ENCODE measurements around the gene MYO1C. TPM values are rescaled to one million over a fixed set of nuclear protein-coding genes. Genes with fewer than 3 reads are reported as not detected.

The MYO1C gene
- total and polyA plus RNA-seq, 9 of the 15 experiments (the other 6 are each of a cell fraction or from before 2014, with no cell fraction given), result 0.46 to 32.5 (median 11.6) TPM

DNA sequence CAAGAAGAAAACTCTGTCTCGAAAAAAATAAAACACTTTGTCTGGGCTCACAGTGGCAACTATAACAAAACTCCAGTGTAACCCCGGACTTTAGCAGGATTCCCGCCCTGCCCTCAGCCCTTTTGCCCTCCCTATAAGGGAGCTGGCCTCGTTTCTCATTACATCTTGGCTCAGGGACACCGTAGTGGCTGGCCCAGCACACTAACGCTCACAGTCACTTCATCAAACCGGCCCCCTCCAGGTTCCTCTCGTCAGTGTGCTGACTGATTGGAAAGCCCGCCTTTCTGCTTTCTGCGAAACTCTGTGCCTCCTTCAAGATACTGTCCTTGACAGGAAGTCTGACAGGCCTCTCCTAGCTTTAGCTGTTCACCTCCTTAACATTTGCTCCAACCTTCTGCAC, 11.2 kb upstream of the MYO1C start:
- Histone ChIP-seq H3K79me2 (ENCODE audit: control insufficient read depth, insufficient read depth, low read length) (no peaks in the 10 kb centered on the region), H3K4me1 (replicated peaks in 1 of 2; ENCODE audit: control insufficient read depth in 2 of 2, insufficient read depth in 2 of 2, low read length in 2 of 2) (no peaks in the 10 kb centered on the region), H4K20me1 (replicated peaks; ENCODE audit: control insufficient read depth, insufficient read depth, low read length) (no peaks in the 10 kb centered on the region), H3K4me2 (ENCODE audit: insufficient read depth, low read length) (no peak overlapping the region), H3K9me3 (replicated peaks; ENCODE audit: control insufficient read depth, insufficient read depth, low read depth, low read length) (no peaks in the 10 kb centered on the region), H3K9me1 (ENCODE audit: control insufficient read depth, insufficient read depth, low read length) (no peaks in the 10 kb centered on the region), H3K27me3 (ENCODE audit: control insufficient read depth in 2 of 2, insufficient read depth in 2 of 2, low read length in 2 of 2) (no peaks in the 10 kb centered on the region), H3K4me3 (no peak overlapping the region), H3K9ac (ENCODE audit: insufficient read depth in 1 of 2, low read depth in 2 of 2, low read length in 2 of 2) (no peak overlapping the region), H3K36me3 (ENCODE audit: control insufficient read depth, insufficient read depth, low read length) (no peaks in the 10 kb centered on the region), H2AFZ (ENCODE audit: low read depth, low read length) (no peak overlapping the region), H3K27ac (ENCODE audit: extremely low read depth, low read depth, low read length) (no peak overlapping the region)
- in situ Hi-C loops (cut with MboI) (no loop called here), intact Hi-C loops (cut with micrococcal nuclease) (no loop called here)
- 63% methylated on average over 10 of the region's 10 CpGs for WGBS (ENCODE audit: insufficient coverage, low coverage, missing lambda C conversion rate)
- CTCF ChIA-PET (ENCODE audit: low intra/inter-chr PET ratio), result no interaction called here
- ATAC-seq, result no peak
- TF ChIP-seq NR1H2 (CRISPR knock-in tag; IDR thresholded peaks at IDR 0.05), result no peak
- TF ChIP-seq CHD2 (IDR thresholded peaks at IDR 0.05; ENCODE audit: low read depth, low read length), result no peak
- TF ChIP-seq ATF7 (IDR thresholded peaks at IDR 0.05), result no peak
- TF ChIP-seq KAT7 (CRISPR knock-in tag; IDR thresholded peaks at IDR 0.05; ENCODE audit: borderline replicate concordance), result no peak
- POLR2A ChIA-PET, result no interaction called here
- DNase-seq (ENCODE audit: extremely low read depth in 1 of 4, low spot score in 3 of 4), result no peak
- no peak for FAIRE-seq
- BruUV-seq (replicated peaks), result no TSS peak

DNA sequence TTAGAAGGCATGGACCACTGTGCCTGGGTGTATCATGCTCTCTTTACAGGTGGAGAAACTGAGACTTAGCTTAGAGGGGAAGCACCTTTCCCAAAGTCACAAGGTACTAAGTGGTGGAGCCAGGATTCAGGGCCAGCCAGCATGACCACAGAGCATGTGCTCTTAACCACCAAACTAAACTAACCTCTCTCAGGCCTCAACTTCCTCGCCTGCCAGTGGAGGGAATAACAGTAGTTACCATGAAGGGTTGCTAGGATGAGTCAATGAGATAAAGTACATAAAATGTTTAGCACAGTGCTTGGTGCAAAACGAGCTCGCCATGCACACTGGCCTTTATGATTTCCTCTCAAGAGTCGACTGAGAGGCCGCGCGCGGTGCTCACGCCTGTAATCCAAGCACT, 6.4 kb upstream of the MYO1C start:
- Histone ChIP-seq H2AFZ (ENCODE audit: low read depth, low read length) (no peak overlapping the region), H3K27ac (ENCODE audit: extremely low read depth, low read depth, low read length) (no peak overlapping the region), H3K4me2 (ENCODE audit: insufficient read depth, low read length) (no peak overlapping the region), H3K4me1 (replicated peaks in 1 of 2; ENCODE audit: control insufficient read depth in 2 of 2, insufficient read depth in 2 of 2, low read length in 2 of 2) (peaks cover 0 to 8% of the 10 kb centered on the region in 2 experiments; a peak in 2 of 5 replicates), H3K9me1 (ENCODE audit: control insufficient read depth, insufficient read depth, low read length) (no peaks in the 10 kb centered on the region), H3K79me2 (ENCODE audit: control insufficient read depth, insufficient read depth, low read length) (no peaks in the 10 kb centered on the region), H3K4me3 (no peak overlapping the region), H4K20me1 (replicated peaks; ENCODE audit: control insufficient read depth, insufficient read depth, low read length) (no peaks in the 10 kb centered on the region), H3K36me3 (ENCODE audit: control insufficient read depth, insufficient read depth, low read length) (no peaks in the 10 kb centered on the region), H3K9me3 (replicated peaks; ENCODE audit: control insufficient read depth, insufficient read depth, low read depth, low read length) (no peaks in the 10 kb centered on the region), H3K9ac (ENCODE audit: insufficient read depth in 1 of 2, low read depth in 2 of 2, low read length in 2 of 2) (no peak overlapping the region), H3K27me3 (ENCODE audit: control insufficient read depth in 2 of 2, insufficient read depth in 2 of 2, low read length in 2 of 2) (no peaks in the 10 kb centered on the region)
- ChIA-PET POLR2A (interaction anchor here (1.5 kb wide), 1 partner anchor 11 kb away, joined by 5 read pairs; no protein-coding TSS in a partner anchor), CTCF (ENCODE audit: low intra/inter-chr PET ratio) (no interaction called here)
- TF ChIP-seq, protein P1, sequence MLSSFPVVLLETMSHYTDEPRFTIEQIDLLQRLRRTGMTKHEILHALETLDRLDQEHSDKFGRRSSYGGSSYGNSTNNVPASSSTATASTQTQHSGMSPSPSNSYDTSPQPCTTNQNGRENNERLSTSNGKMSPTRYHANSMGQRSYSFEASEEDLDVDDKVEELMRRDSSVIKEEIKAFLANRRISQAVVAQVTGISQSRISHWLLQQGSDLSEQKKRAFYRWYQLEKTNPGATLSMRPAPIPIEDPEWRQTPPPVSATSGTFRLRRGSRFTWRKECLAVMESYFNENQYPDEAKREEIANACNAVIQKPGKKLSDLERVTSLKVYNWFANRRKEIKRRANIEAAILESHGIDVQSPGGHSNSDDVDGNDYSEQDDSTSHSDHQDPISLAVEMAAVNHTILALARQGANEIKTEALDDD (IDR thresholded peaks at IDR 0.05), result peak; percentile 45; the same call in 1 of the 2 replicates
- no peak for TF ChIP-seq GABPB2 (CRISPR knock-in tag; conservative IDR thresholded peaks at IDR 0.05)
- TF ChIP-seq POLR3G (IDR thresholded peaks at IDR 0.05; ENCODE audit: extremely low read depth, insufficient read length, insufficient replicate concordance), result no peak
- TF ChIP-seq ZKSCAN3 (CRISPR knock-in tag; IDR thresholded peaks at IDR 0.05), result no peak
- TF ChIP-seq FOXJ2 (tag; IDR thresholded peaks at IDR 0.05), result no peak
- no peak for TF ChIP-seq CEBPB (tag; IDR thresholded peaks at IDR 0.05)
- TF ChIP-seq DMBX1 (CRISPR knock-in tag; IDR thresholded peaks at IDR 0.05; ENCODE audit: borderline replicate concordance), result no peak
- TF ChIP-seq MAX (CRISPR knock-in tag; IDR thresholded peaks at IDR 0.05), result peak; percentile 61
- in situ Hi-C loops (cut with MboI), result no loop called here
- intact Hi-C loops (cut with micrococcal nuclease), result no loop called here
- BruUV-seq (replicated peaks), result no TSS peak
- no peak for ATAC-seq
- no peak for FAIRE-seq
- WGBS (ENCODE audit: insufficient coverage, low coverage, missing lambda C conversion rate), result 48% methylated on average over 9 of the region's 9 CpGs
- no peak for DNase-seq (ENCODE audit: extremely low read depth in 1 of 4, low spot score in 3 of 4)
